ENCODE results near the gene COL17A1. TPM values are rescaled to one million over a fixed set of nuclear protein-coding genes. Genes with fewer than 3 reads are reported as not detected.

The COL17A1 gene
- total RNA-seq, 1 donor from 2014 or later: not detected

DNA sequence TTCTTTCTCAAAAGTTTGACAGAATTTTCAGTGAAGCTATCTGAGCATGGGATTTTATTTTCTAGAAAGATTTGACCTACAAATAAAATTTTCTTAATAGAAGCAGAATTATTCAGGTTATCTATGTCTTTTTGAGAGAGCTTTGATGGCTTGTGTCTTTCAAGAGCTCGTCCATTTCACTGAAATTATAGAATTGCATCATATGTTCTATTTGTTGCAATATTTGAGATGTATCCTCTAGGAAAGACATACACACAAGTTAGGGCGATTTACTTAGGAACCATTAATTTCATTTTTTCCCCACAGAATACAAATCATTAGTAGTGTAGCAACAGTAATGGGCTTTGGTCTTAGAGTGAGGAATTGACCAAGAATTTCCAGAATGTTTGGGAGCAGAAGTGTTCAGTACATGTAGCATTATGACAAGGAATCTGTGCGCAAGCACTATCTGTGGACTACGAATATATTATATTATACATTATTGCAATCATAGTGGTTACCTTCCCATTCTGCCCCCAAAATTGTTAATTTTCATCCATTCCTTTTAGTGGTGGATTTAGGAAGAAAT, 12.8 kb upstream of the COL17A1 start:
- intact Hi-C loops (cut with micrococcal nuclease): no loop called here

DNA sequence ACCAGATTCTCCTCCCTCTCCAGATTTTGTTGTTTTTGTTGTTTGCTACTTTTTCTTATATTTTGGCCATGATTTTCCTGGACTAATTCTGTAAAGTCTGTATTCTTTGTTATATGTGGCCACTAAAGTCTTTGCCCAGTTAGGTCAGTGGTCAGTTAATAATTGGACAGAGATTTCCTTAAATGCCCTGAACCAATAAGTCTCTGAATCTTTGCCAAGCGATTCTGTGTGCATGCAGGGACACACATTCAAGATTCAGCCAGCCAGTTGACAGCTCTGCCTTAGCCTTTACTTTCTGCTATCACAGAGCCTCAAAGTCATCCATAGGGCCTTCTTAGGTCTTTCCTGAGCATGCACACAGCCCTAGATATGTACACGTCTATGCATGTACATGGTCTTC, 11.0 kb upstream of the COL17A1 start:
- intact Hi-C loops (cut with micrococcal nuclease): no loop called here

DNA sequence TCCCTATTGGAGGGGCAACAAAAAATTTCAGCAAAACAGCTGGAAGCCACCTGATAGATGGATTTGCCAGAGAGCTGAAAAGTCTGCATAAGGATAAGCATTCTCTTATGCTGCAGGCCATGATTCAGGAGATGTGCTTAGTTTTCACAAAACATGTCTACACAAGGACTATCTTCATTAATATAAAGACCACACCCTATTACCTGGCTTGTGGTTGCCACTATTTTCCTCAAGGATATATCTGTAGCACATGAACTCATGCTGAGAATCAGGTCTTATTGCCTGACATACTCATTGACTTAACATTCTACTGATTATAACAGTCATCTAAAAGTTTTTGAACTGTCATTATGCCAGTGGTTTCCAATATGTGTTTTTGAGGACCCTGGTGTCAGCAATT, 7.1 kb upstream of the COL17A1 start:
- intact Hi-C loops (cut with micrococcal nuclease): no loop called here

DNA sequence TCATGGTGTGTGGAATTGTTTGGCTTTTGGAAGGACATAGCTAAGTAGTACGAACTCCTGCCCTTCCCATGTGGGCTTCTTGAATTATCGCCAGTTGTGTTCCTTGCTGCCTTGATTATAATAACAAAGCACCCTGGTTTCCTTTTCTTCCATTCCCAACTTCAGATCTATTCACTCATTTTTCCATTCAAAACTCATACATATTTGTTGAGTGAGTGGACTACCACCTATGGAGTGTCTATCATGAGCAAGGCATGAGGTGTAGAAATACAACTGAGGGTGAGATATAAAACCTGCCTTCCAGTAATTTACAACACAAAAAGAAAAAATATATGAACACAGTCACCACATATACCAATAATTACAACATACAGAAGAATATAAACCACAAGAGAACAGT, 4.9 kb upstream of the COL17A1 start:
- intact Hi-C loops (cut with micrococcal nuclease): no loop called here

DNA sequence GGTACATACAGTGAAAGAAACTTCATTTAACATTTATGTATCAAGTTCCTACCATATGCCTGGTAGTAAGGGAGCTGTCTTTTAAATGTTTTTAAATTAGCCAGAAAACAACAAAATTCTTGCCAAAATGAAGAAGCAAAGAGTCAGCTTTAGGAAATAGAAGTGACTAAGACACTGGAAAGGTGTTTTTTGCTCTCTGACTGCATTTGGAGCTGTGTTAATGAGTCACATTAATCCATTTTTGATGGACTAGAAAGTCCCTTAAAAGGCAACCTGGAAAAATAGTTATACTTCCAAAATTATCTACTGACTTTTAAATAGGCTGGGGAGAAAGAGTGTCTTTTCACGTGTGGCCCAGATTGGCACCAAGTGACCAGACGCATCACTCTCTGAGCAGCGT, 3.9 kb upstream of the COL17A1 start:
- intact Hi-C loops (cut with micrococcal nuclease): no loop called here

DNA sequence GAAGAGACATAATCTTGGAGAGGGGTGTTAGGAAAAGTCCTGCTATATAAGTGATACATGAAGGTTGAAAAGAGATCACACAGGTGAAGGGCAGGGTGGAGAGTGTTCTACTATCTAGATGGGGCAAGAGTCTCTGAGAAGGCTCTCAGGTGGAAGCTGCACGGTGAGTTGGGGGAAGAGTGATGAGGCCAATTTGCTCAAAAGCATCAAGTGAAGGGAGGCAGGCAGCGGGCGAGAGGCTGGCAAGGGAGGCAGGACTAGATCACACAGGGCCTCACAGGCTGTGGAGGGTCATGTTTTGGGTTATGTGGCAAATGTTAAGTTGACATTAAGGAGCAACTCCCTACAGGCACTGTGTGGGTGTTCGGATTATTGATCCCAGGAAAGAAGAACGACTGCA, 2.6 kb upstream of the COL17A1 start:
- intact Hi-C loops (cut with micrococcal nuclease): no loop called here

DNA sequence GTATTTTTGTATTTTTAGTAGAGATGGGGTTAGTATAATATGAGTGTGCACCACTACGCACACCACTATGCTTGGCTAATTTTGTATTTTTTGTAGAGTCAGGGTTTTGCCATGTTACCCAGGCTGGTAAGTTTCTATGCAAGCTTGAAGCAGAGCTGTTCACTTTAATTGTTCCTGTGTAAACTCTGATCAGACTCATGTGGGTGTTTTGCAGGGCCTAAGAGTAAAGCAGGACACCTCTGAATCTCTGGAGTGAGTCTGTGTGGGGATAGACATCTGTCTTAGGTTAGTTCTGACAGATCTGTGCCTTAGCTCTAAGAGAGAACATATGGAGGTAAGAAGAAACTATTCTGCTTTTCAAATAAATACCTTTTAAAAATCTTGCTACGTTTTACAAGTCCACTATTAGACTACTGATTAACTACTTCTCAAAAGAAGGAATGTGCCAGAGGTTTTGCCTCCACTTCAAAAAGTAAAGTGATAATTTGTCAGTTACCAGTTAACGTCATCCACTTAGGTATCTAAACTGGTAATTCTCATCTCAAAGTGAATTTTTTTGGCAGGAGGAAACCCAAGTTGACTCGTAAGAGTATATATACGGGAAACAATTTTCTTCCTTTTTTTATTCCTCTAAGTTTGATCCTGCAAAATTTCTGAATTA, 1.1 kb downstream of the COL17A1 start:
- intact Hi-C loops (cut with micrococcal nuclease): no loop called here

DNA sequence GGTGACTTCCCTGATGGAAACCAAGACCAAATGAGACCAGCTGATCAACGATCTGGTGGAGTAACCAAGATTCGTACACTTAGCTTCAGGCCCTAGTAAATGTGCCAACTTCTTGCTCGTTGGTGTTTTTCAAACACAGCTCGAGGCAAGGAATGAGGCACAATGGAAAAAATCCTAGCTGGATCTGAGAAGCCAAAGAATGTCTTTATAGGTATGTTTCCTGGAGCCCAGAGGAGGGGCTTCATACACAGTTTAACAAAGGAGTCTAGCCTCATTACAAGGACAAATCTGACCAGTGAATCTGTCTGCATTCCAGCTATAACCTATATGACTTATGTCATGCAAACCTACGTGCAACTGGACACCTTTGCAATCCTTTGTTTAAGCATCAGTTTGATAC, 3.7 kb downstream of the COL17A1 start:
- intact Hi-C loops (cut with micrococcal nuclease): no loop called here

DNA sequence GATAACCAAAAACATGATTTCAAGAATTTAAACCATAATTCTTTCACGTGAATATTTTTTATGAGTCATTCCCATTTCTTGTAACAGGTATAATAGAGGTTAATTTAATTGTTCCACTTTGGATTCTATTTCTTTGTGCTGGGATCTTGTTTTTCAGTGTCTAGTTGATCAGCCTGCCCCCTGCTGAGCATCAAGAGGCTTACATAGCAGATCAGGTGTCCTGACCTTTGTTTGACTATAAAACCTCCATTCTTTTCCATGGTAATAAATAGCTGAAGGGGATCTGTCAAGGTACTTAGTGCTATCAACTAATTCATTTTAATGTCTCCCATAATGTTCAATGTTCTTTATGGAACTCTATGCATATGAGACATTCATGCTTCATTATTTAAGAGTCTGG, 4.9 kb downstream of the COL17A1 start:
- intact Hi-C loops (cut with micrococcal nuclease): loop anchor here (1.0 kb wide), 1 partner anchor 192 kb away; no protein-coding TSS in a partner anchor

DNA sequence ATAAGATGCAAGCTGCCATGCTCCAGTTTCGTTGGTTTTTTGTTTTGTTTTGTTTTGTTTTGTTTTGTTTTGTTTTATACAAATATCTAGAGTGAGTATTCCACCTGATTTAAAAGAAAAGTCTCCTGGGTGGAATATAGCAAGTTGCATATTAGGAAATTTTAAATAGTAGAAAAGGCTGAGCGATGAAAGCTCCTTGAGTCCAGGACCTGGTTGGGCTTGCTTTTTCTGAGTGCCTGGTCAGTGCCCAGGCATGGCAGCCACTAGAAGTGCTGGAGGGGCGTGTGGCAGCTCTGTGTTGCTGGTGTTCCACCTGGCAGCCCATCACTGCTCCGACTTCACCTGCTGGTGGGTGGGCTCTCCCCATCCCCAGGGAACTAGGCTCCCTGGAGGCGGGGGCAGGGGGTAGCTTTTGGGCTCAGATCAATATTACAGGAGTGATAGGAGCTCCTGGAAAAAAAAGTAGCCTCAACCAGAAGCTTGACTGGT, 8.0 kb downstream of the COL17A1 start:
- intact Hi-C loops (cut with micrococcal nuclease): no loop called here

DNA sequence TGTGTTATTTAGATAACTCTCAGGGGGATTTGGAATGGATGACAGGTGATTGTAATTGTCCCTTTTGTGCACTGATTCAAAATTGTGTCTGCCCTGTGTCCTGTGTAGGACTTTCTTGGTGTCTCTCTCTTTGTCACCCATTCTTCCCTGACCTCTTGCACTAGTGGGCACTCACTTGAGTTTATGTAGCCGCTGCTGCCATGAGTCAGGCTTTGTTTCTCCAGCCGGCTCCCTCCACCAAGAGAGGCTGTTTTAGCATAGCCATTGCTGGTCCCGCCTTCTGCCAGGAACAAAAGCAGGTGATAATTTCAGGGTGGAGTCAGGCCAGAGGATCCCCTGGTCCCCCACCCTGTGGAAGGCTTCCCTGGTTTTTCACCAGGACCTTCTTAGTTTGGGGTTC, 8.4 kb downstream of the COL17A1 start:
- intact Hi-C loops (cut with micrococcal nuclease): no loop called here

DNA sequence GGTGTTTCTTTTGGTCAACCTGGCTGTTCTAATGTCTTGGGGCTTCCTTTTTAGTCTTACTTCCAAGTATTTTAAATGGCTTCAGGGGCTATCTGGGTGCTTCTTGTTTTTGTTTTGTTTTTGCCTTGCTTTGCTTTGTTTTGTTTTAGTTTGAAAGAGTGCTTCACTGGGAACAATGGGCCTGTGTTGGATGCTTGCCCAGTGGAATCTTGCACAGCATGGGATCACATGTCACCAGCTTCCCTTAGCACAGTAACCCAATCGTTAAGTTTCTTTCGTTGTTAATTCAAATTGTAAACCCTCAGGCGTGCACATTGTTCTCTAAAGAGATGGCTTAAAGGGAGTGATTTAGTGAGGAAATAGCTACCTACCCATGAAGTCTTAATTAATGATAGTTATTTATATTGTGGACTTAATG, 8.9 kb downstream of the COL17A1 start:
- intact Hi-C loops (cut with micrococcal nuclease): no loop called here

DNA sequence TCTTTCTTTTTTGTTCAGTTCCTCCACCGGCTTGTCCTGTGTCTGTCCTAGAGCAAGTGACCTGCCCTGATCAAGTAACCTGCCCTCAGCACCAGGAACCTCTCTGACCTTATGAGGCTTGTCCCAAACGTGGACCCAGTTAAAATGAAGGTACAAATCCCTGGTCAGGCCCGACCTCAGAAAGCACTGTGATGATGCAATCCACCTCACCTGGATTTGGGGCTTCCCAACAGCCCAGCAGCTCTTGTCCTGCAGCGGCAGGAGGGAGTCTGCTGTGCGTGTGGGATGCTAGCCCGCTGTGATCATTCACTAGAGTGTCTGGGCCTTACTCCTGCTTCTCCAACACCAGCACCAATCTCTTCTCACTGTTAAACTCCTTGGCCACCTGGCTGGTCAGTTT, 11.2 kb downstream of the COL17A1 start:
- intact Hi-C loops (cut with micrococcal nuclease): no loop called here

DNA sequence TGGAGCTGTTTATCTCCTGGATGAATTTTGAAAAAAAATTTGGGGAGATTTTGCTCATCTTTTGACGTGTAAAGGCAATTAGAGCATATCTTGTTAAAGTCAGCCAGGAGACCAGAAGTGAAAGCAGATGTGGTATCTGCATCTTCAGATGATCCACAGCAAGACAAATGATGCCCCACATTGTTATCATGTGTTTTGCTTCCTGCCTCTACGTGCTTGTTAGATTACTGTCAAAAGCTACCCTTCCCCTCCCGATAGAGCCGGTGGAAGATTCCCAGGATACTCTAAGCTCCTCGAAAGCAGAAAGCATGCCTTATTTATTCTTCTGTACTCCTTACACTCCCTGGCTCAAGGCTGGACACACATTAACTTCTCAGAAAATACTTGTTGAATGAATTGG, 12.9 kb downstream of the COL17A1 start:
- intact Hi-C loops (cut with micrococcal nuclease): no loop called here

DNA sequence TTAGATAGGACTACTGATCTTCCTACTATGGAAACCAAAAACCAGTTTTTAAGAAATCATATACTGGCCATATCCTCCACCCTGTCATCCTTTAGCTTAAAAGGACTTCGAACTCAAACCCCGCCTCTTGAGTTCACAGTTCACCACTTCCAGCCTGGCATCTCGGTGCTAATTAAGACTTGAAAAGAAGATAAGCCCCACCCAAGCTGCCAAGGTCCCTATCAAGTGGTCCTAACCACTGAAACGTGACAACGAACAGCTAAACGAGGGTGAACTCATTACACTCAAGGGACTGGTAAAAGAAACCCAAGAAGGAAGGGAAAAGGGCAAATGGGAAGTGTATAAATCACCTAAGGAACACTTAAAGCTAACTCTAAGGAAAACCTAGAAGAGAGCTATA, 16.1 kb downstream of the COL17A1 start:
- intact Hi-C loops (cut with micrococcal nuclease): no loop called here

DNA sequence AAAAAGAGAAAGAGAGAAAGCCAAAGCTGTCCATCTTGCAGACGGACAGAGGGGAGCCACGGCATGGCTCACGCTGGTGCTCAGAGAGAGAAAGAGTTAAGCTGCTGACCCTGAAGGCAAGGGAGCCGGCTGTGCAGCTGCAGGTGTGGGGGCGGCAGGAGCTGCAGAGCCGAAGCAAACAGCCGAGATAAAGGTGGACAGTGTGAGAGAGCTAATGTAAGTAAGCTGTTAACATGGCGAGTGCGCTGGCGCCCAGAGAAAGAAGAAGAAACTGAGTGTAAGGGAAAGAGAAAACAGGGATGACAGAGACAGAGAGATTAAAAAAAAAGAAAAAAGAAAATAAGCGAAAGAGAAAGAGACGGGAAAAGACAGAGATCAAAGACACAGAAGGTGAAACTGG, 18.2 kb downstream of the COL17A1 start:
- intact Hi-C loops (cut with micrococcal nuclease): no loop called here

DNA sequence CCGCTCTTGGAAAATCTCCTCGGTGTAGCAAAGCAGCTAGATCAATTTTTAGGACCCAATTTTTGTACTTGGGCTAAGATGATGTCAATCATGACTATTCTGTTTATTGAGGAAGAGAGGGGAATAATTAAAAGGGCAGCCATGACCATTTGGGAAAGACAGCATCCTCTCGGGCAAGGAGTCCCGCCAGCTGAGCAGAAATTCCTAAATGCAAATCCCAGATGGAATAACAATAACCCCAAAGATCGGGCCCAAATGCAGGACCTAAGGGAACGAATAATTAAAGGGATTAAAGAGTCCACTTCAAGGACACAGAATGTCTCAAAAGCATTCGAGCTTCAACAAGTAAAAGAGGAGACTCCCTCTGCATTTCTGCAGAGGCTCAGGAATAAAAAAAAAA, 18.7 kb downstream of the COL17A1 start:
- intact Hi-C loops (cut with micrococcal nuclease): no loop called here

DNA sequence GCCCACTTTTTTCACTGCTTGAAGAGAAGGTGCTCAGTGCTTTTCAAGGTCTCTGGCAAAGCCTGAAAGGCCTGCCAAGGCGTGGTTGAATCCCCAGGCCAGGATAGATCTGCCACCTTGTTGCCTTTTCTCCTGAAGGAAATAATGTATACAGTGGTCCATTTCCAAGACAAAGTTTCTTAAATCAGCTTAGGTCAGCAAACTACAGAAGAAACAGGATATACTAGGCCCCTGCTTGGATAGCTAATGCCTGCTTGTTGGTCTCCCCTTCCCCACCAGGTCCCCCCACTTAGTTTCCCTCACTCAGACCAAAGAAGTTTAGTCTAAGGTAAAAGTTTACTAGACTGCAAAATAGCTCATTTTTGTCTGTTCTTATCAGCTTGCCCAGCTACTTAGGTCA, 19.9 kb downstream of the COL17A1 start:
- intact Hi-C loops (cut with micrococcal nuclease): no loop called here

DNA sequence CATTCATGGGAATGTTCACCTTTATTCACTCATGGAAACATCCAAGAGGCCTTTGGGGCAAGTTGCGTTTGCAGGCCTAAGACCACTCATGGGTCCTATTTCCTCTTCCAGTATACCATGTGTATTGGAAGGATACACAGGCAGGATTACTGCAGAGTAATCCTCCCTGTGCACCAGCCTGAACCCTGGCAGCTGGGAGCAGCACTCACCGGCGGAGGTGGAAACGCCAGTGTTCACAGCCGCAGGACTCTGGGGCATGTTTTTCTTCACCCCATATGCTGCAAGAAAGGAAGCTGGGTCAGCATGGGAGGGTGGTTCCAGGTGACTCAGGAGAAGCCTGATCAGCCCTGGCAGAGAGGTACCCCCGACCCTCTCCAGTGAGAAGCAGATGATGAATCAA, 24.5 kb downstream of the COL17A1 start:
- intact Hi-C loops (cut with micrococcal nuclease): no loop called here

DNA sequence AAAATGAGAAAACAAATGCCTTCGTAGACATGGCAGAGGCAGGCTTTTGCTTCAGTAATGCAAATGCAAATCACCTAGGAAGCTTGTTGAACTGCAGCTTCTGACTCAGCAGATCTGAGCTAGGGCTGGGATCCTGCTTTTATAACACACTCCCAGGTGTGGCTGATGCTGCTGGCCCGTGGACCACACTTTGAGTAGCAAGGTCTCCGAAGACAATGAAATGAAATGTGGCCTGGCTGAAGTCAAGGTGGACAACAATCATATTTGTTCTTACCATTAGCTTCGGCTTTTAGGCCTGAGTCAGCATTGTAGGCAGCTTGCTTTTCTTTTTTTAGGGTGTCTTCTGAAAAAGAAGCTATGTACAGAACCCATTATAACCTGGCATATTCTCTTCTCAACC, 26.3 kb downstream of the COL17A1 start:
- intact Hi-C loops (cut with micrococcal nuclease): no loop called here

DNA sequence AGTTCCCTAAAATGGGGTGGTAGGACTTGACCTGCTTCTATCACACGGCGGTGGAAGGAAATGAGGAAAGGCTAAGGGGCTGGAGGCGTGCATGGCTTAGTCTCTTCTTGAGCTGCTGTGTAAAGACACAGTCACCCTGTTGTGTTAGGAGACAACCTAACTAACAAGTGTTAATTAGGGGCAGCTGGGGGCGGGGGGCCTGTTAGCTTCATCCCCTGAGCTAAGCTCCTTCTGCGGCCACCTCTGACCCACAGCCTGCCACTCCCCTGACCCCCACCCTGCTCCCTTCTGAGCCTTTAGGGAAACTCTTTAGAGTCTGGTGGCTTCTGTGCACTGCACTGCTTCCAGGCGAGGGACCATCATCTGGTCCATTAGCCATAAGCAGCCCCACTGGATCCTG, 28.0 kb downstream of the COL17A1 start:
- intact Hi-C loops (cut with micrococcal nuclease): no loop called here

DNA sequence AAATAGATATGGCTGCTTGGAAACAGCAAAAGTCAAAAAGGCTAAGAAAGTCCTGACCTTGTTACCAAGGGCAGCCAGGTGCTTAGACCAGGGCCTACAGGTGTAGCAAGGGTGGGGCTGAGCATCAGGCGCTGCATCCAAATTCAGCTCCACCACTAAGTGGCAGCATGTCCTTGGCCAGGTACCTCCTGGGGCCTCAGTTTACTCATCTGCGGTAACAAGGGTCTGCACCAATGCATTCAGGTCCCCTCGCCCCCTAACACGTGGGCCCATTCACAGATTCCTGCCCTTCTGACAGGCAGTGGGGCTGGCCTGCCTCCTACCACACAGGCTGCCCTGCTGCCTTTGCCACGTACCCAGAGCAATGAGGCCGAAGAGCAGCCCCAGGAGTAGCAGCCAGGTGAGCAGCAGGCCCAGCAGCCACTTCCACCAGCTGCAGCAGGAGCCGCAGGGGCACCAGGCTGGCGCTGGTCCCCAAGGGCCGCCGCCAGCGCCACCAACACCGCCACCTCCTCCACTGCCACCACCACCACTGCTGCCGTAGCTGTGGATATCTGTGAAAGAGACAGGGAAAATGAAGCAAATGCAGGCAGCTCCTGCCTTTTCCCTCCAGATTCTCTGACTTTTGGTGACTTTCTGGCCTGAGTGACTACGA, 28.9 kb downstream of the COL17A1 start:
- intact Hi-C loops (cut with micrococcal nuclease): no loop called here

DNA sequence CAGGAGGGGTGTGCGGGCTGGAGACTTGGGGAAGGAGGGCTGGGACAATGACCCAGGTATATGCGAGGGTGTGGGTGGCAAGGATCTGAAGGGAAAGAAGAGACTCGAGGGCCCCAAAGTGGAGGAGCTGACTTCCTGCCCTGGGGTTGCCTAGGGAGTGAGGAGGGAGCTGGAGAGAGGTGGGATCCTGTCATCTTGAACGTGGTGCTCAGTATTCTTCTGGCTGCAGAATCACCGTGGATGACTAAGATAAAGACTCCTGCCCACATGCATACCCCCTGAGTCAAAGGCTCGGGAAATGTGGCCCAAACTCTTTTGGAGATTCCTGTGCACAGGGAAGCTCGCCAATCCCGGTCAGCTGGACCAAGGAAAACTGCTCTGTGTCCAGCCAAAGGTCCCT, 31.2 kb downstream of the COL17A1 start:
- intact Hi-C loops (cut with micrococcal nuclease): no loop called here
